Upper lobe of left lung (tissue), 6 donors: ENCODE data around the gene CADM1. TPM values are rescaled to one million over a fixed set of nuclear protein-coding genes. Genes with fewer than 3 reads are reported as not detected.

Source experiments
- ATAC-seq, 2 donors: fragments of 200-7000 bp; cut with Tn5 transposase; one replicate each; pipeline ENCODE4 v1.9.1; 2022; ENCODE audit warnings: mild to moderate bottlenecking in 2 of 2, moderate library complexity in 2 of 2; ENCODE audit not compliant: low FRiP score in 2 of 2
- DNase-seq, 2 donors: peaks; one replicate each; pipeline ENCODE4 v3.0.0-alpha.2; 2019 to 2020
- H3K27ac ChIP-seq, 4 donors: fragments of 200-600 bp; sonication (generic); one replicate each; pipeline ENCODE4 v1.5.1; 2016 to 2019
- H3K27me3 ChIP-seq, 4 donors: fragments of 200-600 bp; sonication (generic); one replicate each; pipeline ENCODE4 v1.5.1; 2017 to 2019
- H3K36me3 ChIP-seq, 4 donors: fragments of 200-600 bp; sonication (generic); one replicate each; pipeline ENCODE4 v1.5.1; 2016 to 2019
- H3K4me1 ChIP-seq, 4 donors: fragments of 200-600 bp; sonication (generic); one replicate each; pipeline ENCODE4 v1.5.1; 2018 to 2019
- H3K4me3 ChIP-seq, 4 donors: fragments of 200-600 bp; sonication (generic); one replicate each; pipeline ENCODE4 v1.5.1; 2017 to 2019; ENCODE audit warnings: mild to moderate bottlenecking in 2 of 4, moderate library complexity in 1 of 4
- H3K9me3 ChIP-seq, 4 donors: fragments of 200-600 bp; sonication (generic); one replicate each; pipeline ENCODE4 v1.5.1; 2018 to 2019
- EP300 ChIP-seq, 4 donors: sonication (generic); formaldehyde crosslinking; IDR thresholded peaks; one replicate each; pipeline ENCODE4 v1.5.1; 2017; ENCODE audit warnings: antibody characterized with exemption in 4 of 4, control low read depth in 2 of 4
- POLR2A ChIP-seq, 4 donors: fragments of 450-650 bp; IDR thresholded peaks; one replicate each; pipeline ENCODE4 v1.5.1; 2016 to 2017; ENCODE audit warnings: antibody characterized with exemption in 4 of 4, mild to moderate bottlenecking in 2 of 4
- POLR2AphosphoS5 ChIP-seq, 2 donors: sonication (generic); formaldehyde crosslinking; IDR thresholded peaks; one replicate each; pipeline ENCODE4 v1.5.1; 2017; ENCODE audit warnings: antibody characterized with exemption in 2 of 2
- WGBS, 2 donors: methylation state at CpG; one replicate each; pipeline ENCODE4 v1.1.5; 2017 to 2018; 5-methylcytosine and 5-hydroxymethylcytosine counted together
- total RNA-seq, 6 donors: library from RNA; depleted of rRNA in 4 of 6; stranded (reverse); fragments of >200 nt in 4 of 6; gene quantifications; one replicate each; pipeline versions ENCODE4 v1.1.0 to v1.2.1, GENCODE V29; 2016 to 2021
- TF ChIP-seq, protein P1 (sequence below), 6 experiments: fragments of 450-650 bp in 4 of 6; fragments of 200-600 bp in 2 of 6; sonication (generic) in 2 of 6; IDR thresholded peaks; one replicate each; pipeline ENCODE4 v1.5.1; 2016 to 2019; ENCODE audit warnings: antibody characterized with exemption in 6 of 6
- donor health status: DM: no; HTN: no; CAD: no; lungs with moderate emphysema.
- donor health status: DM: no; HTN: yes; CAD: no; lungs with severe emphysema.

The CADM1 gene
- total RNA-seq, 6 donors from 2014 or later = 69.9 to 212 (median 125) TPM

DNA sequence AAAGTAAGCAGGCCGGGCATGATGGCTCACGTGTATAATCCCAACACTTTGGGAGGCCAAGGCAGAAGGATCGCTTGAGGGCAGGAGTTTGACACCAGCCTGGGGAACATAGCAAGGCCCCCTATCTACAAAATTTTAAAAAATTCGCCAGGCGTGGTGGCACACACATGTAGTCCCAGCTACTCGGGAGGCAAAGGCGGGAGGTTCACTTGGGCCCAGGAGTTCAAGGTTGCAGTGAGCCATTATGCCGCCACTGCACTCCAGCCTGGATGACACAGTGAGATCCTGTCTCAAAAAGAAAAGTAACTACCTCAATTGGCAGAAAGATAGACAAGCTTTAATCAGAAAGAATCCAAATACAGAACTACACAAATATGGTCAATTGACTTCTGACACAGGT lies 31.0 kb downstream of the CADM1 start:
- Histone ChIP-seq H3K4me1 (no peaks in the 10 kb centered on the region), H3K4me3 (no peak overlapping the region), H3K27me3 (no peaks in the 10 kb centered on the region), H3K27ac (no peak overlapping the region), H3K36me3 (no peaks in the 10 kb centered on the region), H3K9me3 (no peaks in the 10 kb centered on the region)
- ATAC-seq (no peak), DNase-seq (no peak)
- TF ChIP-seq, protein P1, sequence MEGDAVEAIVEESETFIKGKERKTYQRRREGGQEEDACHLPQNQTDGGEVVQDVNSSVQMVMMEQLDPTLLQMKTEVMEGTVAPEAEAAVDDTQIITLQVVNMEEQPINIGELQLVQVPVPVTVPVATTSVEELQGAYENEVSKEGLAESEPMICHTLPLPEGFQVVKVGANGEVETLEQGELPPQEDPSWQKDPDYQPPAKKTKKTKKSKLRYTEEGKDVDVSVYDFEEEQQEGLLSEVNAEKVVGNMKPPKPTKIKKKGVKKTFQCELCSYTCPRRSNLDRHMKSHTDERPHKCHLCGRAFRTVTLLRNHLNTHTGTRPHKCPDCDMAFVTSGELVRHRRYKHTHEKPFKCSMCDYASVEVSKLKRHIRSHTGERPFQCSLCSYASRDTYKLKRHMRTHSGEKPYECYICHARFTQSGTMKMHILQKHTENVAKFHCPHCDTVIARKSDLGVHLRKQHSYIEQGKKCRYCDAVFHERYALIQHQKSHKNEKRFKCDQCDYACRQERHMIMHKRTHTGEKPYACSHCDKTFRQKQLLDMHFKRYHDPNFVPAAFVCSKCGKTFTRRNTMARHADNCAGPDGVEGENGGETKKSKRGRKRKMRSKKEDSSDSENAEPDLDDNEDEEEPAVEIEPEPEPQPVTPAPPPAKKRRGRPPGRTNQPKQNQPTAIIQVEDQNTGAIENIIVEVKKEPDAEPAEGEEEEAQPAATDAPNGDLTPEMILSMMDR (IDR thresholded peaks at IDR 0.05) = no peak
- TF ChIP-seq POLR2AphosphoS5 (IDR thresholded peaks at IDR 0.05) (no peak), POLR2A (IDR thresholded peaks at IDR 0.05) (no peak), EP300 (IDR thresholded peaks at IDR 0.05) (no peak)
- WGBS, 2 donors = 92 to 95% methylated on average over 8 of the region's 8 CpGs

DNA sequence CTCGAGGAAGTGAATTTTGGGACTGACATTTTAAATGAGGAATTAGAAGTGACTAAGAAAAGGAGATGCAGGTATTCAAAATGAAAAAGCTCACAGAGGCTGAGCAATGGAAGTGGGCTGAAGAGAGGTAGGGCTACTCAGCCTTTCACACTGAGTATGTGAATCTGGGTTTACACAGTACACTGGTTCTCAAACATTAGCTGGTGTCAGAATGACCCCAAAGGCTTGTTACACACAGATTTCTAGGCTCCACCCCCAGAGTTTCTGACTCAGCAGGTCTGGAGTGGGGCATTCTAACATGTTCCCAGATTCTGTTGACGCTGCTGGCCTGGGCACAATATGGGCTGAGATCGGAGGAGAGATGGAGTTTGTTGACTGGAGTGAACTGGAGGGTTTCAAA lies 32.8 kb downstream of the CADM1 start:
- H3K36me3 ChIP-seq = no peaks in the 10 kb centered on the region
- WGBS, 2 donors = 73 to 74% methylated on average over 3 of the region's 3 CpGs
- DNase-seq = peak in 1 of 2 donors; percentile 68
- no peak for TF ChIP-seq POLR2A (IDR thresholded peaks at IDR 0.05)
- no peak for TF ChIP-seq POLR2AphosphoS5 (IDR thresholded peaks at IDR 0.05)
- no peak overlapping the region for H3K27ac ChIP-seq
- no peaks in the 10 kb centered on the region for H3K27me3 ChIP-seq
- peak; percentile 19 to 63 for ATAC-seq
- H3K9me3 ChIP-seq = no peaks in the 10 kb centered on the region
- no peak overlapping the region for H3K4me3 ChIP-seq
- no peaks in the 10 kb centered on the region for H3K4me1 ChIP-seq

DNA sequence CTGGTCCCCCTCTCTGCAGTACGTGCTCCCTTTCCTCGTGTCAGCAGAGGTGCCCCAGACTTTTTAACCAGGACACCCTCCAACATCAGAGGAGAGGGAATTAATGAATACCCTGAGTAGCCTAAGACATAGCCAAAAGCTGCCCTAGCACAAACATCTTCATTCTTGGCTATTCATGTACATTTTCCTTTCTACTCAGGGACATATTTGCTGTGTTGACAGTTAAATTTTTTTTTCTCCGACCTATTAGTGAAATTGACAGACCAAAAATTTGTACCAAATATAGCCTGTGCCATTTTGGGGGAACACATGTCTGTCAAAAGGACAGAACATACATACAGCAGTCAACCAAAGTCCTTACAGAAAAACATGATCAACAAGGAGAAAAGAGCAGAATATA lies 33.3 kb downstream of the CADM1 start:
- no peaks in the 10 kb centered on the region for H3K27me3 ChIP-seq
- H3K4me1 ChIP-seq = no peaks in the 10 kb centered on the region
- no peaks in the 10 kb centered on the region for H3K9me3 ChIP-seq
- no peak for TF ChIP-seq POLR2AphosphoS5 (IDR thresholded peaks at IDR 0.05)
- TF ChIP-seq POLR2A (IDR thresholded peaks at IDR 0.05) = no peak
- TF ChIP-seq, protein P1 (IDR thresholded peaks at IDR 0.05) = no peak
- TF ChIP-seq EP300 (IDR thresholded peaks at IDR 0.05) = no peak
- no peak overlapping the region for H3K4me3 ChIP-seq
- WGBS, 2 donors = 84 to 87% methylated on average over 3 of the region's 3 CpGs
- DNase-seq = no peak
- H3K36me3 ChIP-seq = no peaks in the 10 kb centered on the region
- ATAC-seq = no peak
- H3K27ac ChIP-seq = no peak overlapping the region

DNA sequence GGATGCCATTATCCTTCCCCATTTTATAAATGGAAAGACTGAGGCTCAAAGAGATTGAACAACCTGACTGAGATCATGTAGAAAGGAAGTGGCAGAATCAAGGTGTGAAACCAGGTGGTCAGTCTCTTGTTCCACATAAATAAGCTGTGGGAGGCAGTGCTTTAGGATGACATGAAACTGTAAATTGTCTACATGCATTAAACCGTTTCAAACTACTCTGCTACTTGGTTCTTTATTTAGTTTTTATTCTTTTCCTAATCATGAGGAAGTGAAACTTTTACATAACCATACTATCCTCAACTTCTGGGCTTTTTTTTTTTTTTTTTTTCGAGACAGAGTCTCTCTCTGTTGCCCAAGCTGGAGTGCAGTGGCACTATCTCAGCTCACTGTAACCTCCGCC lies 34.9 kb downstream of the CADM1 start:
- no peak overlapping the region for H3K4me3 ChIP-seq
- no peak for TF ChIP-seq POLR2AphosphoS5 (IDR thresholded peaks at IDR 0.05)
- no peak for TF ChIP-seq EP300 (IDR thresholded peaks at IDR 0.05)
- no peak for TF ChIP-seq POLR2A (IDR thresholded peaks at IDR 0.05)
- TF ChIP-seq, protein P1 (IDR thresholded peaks at IDR 0.05) = no peak
- H3K36me3 ChIP-seq = no peaks in the 10 kb centered on the region
- DNase-seq (no peak), ATAC-seq (no peak)
- H3K27me3 ChIP-seq = no peaks in the 10 kb centered on the region
- no peaks in the 10 kb centered on the region for H3K9me3 ChIP-seq
- H3K27ac ChIP-seq = no peak overlapping the region
- 64 to 66% methylated on average over 3 of the region's 3 CpGs for WGBS, 2 donors
- H3K4me1 ChIP-seq = no peaks in the 10 kb centered on the region

DNA sequence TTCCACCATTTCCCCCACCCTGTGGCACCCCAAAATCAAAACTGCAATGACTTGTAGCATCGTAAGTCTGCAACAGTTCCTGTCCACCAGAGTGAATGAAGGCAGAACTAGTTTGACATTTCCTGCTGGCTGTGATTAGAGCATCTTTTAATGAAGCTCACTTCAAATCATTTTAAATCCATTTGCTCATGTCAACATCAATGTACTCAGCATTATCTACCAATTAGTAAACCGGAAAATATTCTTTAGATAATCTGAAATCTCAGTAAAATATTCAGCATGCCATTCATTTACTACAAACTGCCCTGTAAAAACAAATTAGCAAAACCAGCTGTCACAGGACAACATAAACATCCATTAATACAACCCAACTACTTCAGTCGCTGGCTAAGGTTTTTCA lies 38.1 kb downstream of the CADM1 start:
- ATAC-seq = no peak
- no peaks in the 10 kb centered on the region for H3K9me3 ChIP-seq
- no peak overlapping the region for H3K4me3 ChIP-seq
- no peaks in the 10 kb centered on the region for H3K27me3 ChIP-seq
- no peaks in the 10 kb centered on the region for H3K4me1 ChIP-seq
- H3K36me3 ChIP-seq = no peaks in the 10 kb centered on the region
- 79 to 81% methylated on average over 3 of the region's 3 CpGs for WGBS, 2 donors
- no peak for DNase-seq
- TF ChIP-seq, protein P1 (IDR thresholded peaks at IDR 0.05) = no peak
- TF ChIP-seq EP300 (IDR thresholded peaks at IDR 0.05) = no peak
- no peak for TF ChIP-seq POLR2AphosphoS5 (IDR thresholded peaks at IDR 0.05)
- TF ChIP-seq POLR2A (IDR thresholded peaks at IDR 0.05) = no peak
- no peak overlapping the region for H3K27ac ChIP-seq
